Measurements from ENCODE around the gene TSPAN8.

Gene TSPAN8

GRCh38 chr12:71138011-71138410 is 19.8 kb downstream of the TSPAN8 start:
- DNase-seq (ENCODE audit: insufficient read length, low spot score): no peak
- no peak for TF ChIP-seq POU2F2 (IDR thresholded peaks at IDR 0.05; ENCODE audit: low read depth, low read length)
- TF ChIP-seq POLR2A (IDR thresholded peaks at IDR 0.05; ENCODE audit: low read depth, low read length): no peak
- no peak for TF ChIP-seq POLR2AphosphoS5 (IDR thresholded peaks at IDR 0.05; ENCODE audit: low read depth, low read length)
- no peak for TF ChIP-seq PAX5 (IDR thresholded peaks at IDR 0.05; ENCODE audit: insufficient read depth, low read length, severe bottlenecking)
- no peak for TF ChIP-seq SPI1 (IDR thresholded peaks at IDR 0.05; ENCODE audit: low read depth, low read length)
- TF ChIP-seq TAF1 (IDR thresholded peaks at IDR 0.05; ENCODE audit: low read depth, low read length): no peak

GRCh38 chr12:71135812-71136176 is 22.0 kb downstream of the TSPAN8 start:
- TF ChIP-seq TAF1 (IDR thresholded peaks at IDR 0.05; ENCODE audit: low read depth, low read length): no peak
- TF ChIP-seq SPI1 (IDR thresholded peaks at IDR 0.05; ENCODE audit: low read depth, low read length): no peak
- TF ChIP-seq POLR2A (IDR thresholded peaks at IDR 0.05; ENCODE audit: low read depth, low read length): no peak
- no peak for TF ChIP-seq POLR2AphosphoS5 (IDR thresholded peaks at IDR 0.05; ENCODE audit: low read depth, low read length)
- no peak for TF ChIP-seq PAX5 (IDR thresholded peaks at IDR 0.05; ENCODE audit: insufficient read depth, low read length, severe bottlenecking)
- no peak for TF ChIP-seq POU2F2 (IDR thresholded peaks at IDR 0.05; ENCODE audit: low read depth, low read length)
- no peak for FAIRE-seq
- no peak for DNase-seq (ENCODE audit: insufficient read length, low spot score)

More at GRCh38 chr12:71138011-71138410, 19.8 kb downstream of the TSPAN8 start:
- no peak for FAIRE-seq

- FAIRE-seq (no peak), DNase-seq (ENCODE audit: insufficient read length, low spot score) (no peak)
- TF ChIP-seq TAF1 (IDR thresholded peaks at IDR 0.05; ENCODE audit: low read depth, low read length): no peak
- no peak for TF ChIP-seq POLR2AphosphoS5 (IDR thresholded peaks at IDR 0.05; ENCODE audit: low read depth, low read length)
- no peak for TF ChIP-seq POU2F2 (IDR thresholded peaks at IDR 0.05; ENCODE audit: low read depth, low read length)
- TF ChIP-seq PAX5 (IDR thresholded peaks at IDR 0.05; ENCODE audit: insufficient read depth, low read length, severe bottlenecking): no peak
- TF ChIP-seq SPI1 (IDR thresholded peaks at IDR 0.05; ENCODE audit: low read depth, low read length): no peak
- no peak for TF ChIP-seq POLR2A (IDR thresholded peaks at IDR 0.05; ENCODE audit: low read depth, low read length)
Observed at GRCh38 chr12:71135077-71135811, 22.6 kb downstream of the TSPAN8 start.

- DNase-seq (ENCODE audit: insufficient read length, low spot score) (no peak), FAIRE-seq (no peak)
- TF ChIP-seq TAF1 (IDR thresholded peaks at IDR 0.05; ENCODE audit: low read depth, low read length): no peak
- no peak for TF ChIP-seq POLR2AphosphoS5 (IDR thresholded peaks at IDR 0.05; ENCODE audit: low read depth, low read length)
- no peak for TF ChIP-seq POU2F2 (IDR thresholded peaks at IDR 0.05; ENCODE audit: low read depth, low read length)
- no peak for TF ChIP-seq POLR2A (IDR thresholded peaks at IDR 0.05; ENCODE audit: low read depth, low read length)
- no peak for TF ChIP-seq PAX5 (IDR thresholded peaks at IDR 0.05; ENCODE audit: insufficient read depth, low read length, severe bottlenecking)
- no peak for TF ChIP-seq SPI1 (IDR thresholded peaks at IDR 0.05; ENCODE audit: low read depth, low read length)
Observed at GRCh38 chr12:71134405-71134804, 23.4 kb downstream of the TSPAN8 start.

- TF ChIP-seq TAF1 (IDR thresholded peaks at IDR 0.05; ENCODE audit: low read depth, low read length) (no peak), POLR2A (IDR thresholded peaks at IDR 0.05; ENCODE audit: low read depth, low read length) (no peak), PAX5 (IDR thresholded peaks at IDR 0.05; ENCODE audit: insufficient read depth, low read length, severe bottlenecking) (no peak), POLR2AphosphoS5 (IDR thresholded peaks at IDR 0.05; ENCODE audit: low read depth, low read length) (no peak), SPI1 (IDR thresholded peaks at IDR 0.05; ENCODE audit: low read depth, low read length) (no peak), POU2F2 (IDR thresholded peaks at IDR 0.05; ENCODE audit: low read depth, low read length) (no peak)
- FAIRE-seq (no peak), DNase-seq (ENCODE audit: insufficient read length, low spot score) (no peak)
Observed at GRCh38 chr12:71130521-71131069, 27.2 kb downstream of the TSPAN8 start.

- TF ChIP-seq PAX5 (IDR thresholded peaks at IDR 0.05; ENCODE audit: insufficient read depth, low read length, severe bottlenecking) (no peak), POU2F2 (IDR thresholded peaks at IDR 0.05; ENCODE audit: low read depth, low read length) (no peak), TAF1 (IDR thresholded peaks at IDR 0.05; ENCODE audit: low read depth, low read length) (no peak), POLR2AphosphoS5 (IDR thresholded peaks at IDR 0.05; ENCODE audit: low read depth, low read length) (no peak), SPI1 (IDR thresholded peaks at IDR 0.05; ENCODE audit: low read depth, low read length) (no peak), POLR2A (IDR thresholded peaks at IDR 0.05; ENCODE audit: low read depth, low read length) (no peak)
- FAIRE-seq (no peak), DNase-seq (ENCODE audit: insufficient read length, low spot score) (no peak)
Observed at GRCh38 chr12:71129364-71129763, 28.4 kb downstream of the TSPAN8 start.

GRCh38 chr12:71128191-71128788 is 29.5 kb downstream of the TSPAN8 start:
- FAIRE-seq (no peak), DNase-seq (ENCODE audit: insufficient read length, low spot score) (no peak)
- TF ChIP-seq PAX5 (IDR thresholded peaks at IDR 0.05; ENCODE audit: insufficient read depth, low read length, severe bottlenecking) (no peak), POLR2A (IDR thresholded peaks at IDR 0.05; ENCODE audit: low read depth, low read length) (no peak), POLR2AphosphoS5 (IDR thresholded peaks at IDR 0.05; ENCODE audit: low read depth, low read length) (no peak), TAF1 (IDR thresholded peaks at IDR 0.05; ENCODE audit: low read depth, low read length) (no peak), SPI1 (IDR thresholded peaks at IDR 0.05; ENCODE audit: low read depth, low read length) (no peak), POU2F2 (IDR thresholded peaks at IDR 0.05; ENCODE audit: low read depth, low read length) (no peak)

- no peak for DNase-seq (ENCODE audit: insufficient read length, low spot score)
- FAIRE-seq: no peak
- TF ChIP-seq SPI1 (IDR thresholded peaks at IDR 0.05; ENCODE audit: low read depth, low read length): no peak
- TF ChIP-seq TAF1 (IDR thresholded peaks at IDR 0.05; ENCODE audit: low read depth, low read length): no peak
- TF ChIP-seq POLR2A (IDR thresholded peaks at IDR 0.05; ENCODE audit: low read depth, low read length): no peak
- TF ChIP-seq POU2F2 (IDR thresholded peaks at IDR 0.05; ENCODE audit: low read depth, low read length): no peak
- no peak for TF ChIP-seq PAX5 (IDR thresholded peaks at IDR 0.05; ENCODE audit: insufficient read depth, low read length, severe bottlenecking)
- TF ChIP-seq POLR2AphosphoS5 (IDR thresholded peaks at IDR 0.05; ENCODE audit: low read depth, low read length): no peak
Observed at GRCh38 chr12:71125949-71126348, 31.9 kb downstream of the TSPAN8 start.

- FAIRE-seq (no peak), DNase-seq (ENCODE audit: insufficient read length, low spot score) (no peak)
- TF ChIP-seq POLR2AphosphoS5 (IDR thresholded peaks at IDR 0.05; ENCODE audit: low read depth, low read length) (no peak), POU2F2 (IDR thresholded peaks at IDR 0.05; ENCODE audit: low read depth, low read length) (no peak), SPI1 (IDR thresholded peaks at IDR 0.05; ENCODE audit: low read depth, low read length) (no peak), TAF1 (IDR thresholded peaks at IDR 0.05; ENCODE audit: low read depth, low read length) (no peak), POLR2A (IDR thresholded peaks at IDR 0.05; ENCODE audit: low read depth, low read length) (no peak), PAX5 (IDR thresholded peaks at IDR 0.05; ENCODE audit: insufficient read depth, low read length, severe bottlenecking) (no peak)
Observed at GRCh38 chr12:71125515-71125914, 32.3 kb downstream of the TSPAN8 start.
